Right lobe of liver (tissue), 6 donors: ENCODE data around the gene PFKFB3. TPM values are rescaled to one million over a fixed set of nuclear protein-coding genes. Genes with fewer than 3 reads are reported as not detected.

ENCODE experiments used
- ATAC-seq, 4 donors: fragments of 200-7000 bp; cut with Tn5 transposase; one replicate each; pipeline ENCODE4 v1.9.1; 2020; ENCODE audit warnings: mild to moderate bottlenecking in 4 of 4, moderate library complexity in 4 of 4
- DNase-seq, 3 donors: peaks; one replicate each; pipeline ENCODE4 v3.0.0-alpha.2; 2020
- H3K27ac ChIP-seq, 3 donors: fragments of 200-600 bp; one replicate each; pipeline ENCODE4 v1.8.0; 2022
- H3K27me3 ChIP-seq, 2 donors: fragments of 200-600 bp; one replicate each; pipeline ENCODE4 v1.8.0; 2022
- H3K36me3 ChIP-seq, 4 donors: fragments of 200-600 bp; sonication (generic) in 1 of 4; one replicate each; pipeline versions ENCODE4 v1.5.1 to v1.8.0; 2017 to 2022; ENCODE audit warnings: control low read depth in 1 of 4
- H3K4me1 ChIP-seq, 4 donors: fragments of 200-600 bp; sonication (generic) in 1 of 4; one replicate each; pipeline versions ENCODE4 v1.5.1 to v1.8.0; 2017 to 2022; ENCODE audit warnings: control low read depth in 1 of 4
- H3K4me3 ChIP-seq, 3 donors: fragments of 200-600 bp; one replicate each; pipeline ENCODE4 v1.8.0; 2022
- H3K9me3 ChIP-seq, 4 donors: fragments of 200-600 bp; sonication (generic) in 1 of 4; one replicate each; pipeline versions ENCODE4 v1.5.1 to v1.8.0; 2017 to 2022; ENCODE audit warnings: control low read depth in 1 of 4
- POLR2A ChIP-seq: fragments of 450-650 bp; IDR thresholded peaks from one replicate; pipeline ENCODE4 v1.6.1; 2017; ENCODE audit warnings: antibody characterized with exemption, mild to moderate bottlenecking
- WGBS: methylation state at CpG from one replicate; pipeline ENCODE4 v1.1.6; 2018; ENCODE audit warnings: low coverage, low lambda C conversion rate; ENCODE audit not compliant: insufficient coverage; ENCODE audit errors: missing lambda C conversion rate; 5-methylcytosine and 5-hydroxymethylcytosine counted together
- intact Hi-C, 2 donors: fragments of 100-400 bp; cut with DNase I; formaldehyde crosslinking; loops; one replicate each; pipeline versions ENCODE4 v1.11.2 to v1.14.1; 2022
- small RNA-seq, 2 experiments: library from RNA; depleted of rRNA; stranded (forward); fragments of <200 nt; gene quantifications; one replicate each; pipeline ENCODE3, GENCODE V24; 2016
- total RNA-seq, 6 experiments: library from RNA; depleted of rRNA in 2 of 6; stranded (reverse); fragments of >200 nt in 2 of 6; fragmentation: NEBNext Ultra II Directional in 3 of 6; extraction: Animal tissue kit (Norgen Biotek cat#: 25700) in 3 of 6; gene quantifications; one replicate each; pipeline versions ENCODE4 v1.1.0 to v1.2.4, GENCODE V29; 2016 to 2023
- TF ChIP-seq, protein P1 (sequence below), 4 donors: fragments of 200-600 bp in 3 of 4; fragments of 450-650 bp in 1 of 4; IDR thresholded peaks; one replicate each; pipeline versions ENCODE4 v1.5.1 to v1.8.0; 2016 to 2022; ENCODE audit warnings: antibody characterized with exemption in 4 of 4, mild to moderate bottlenecking in 2 of 4
- donor health status: DM: no; HTN: yes; CAD: no.
- donor health status: DM: no; HTN: no; CAD: no.
- donor health status: DM: no; HTN: no; CAD: no.
- donor health status: DM: no; HTN: yes; CAD: no.
- donor health status: DM: no; HTN: yes; CAD: no.

Gene PFKFB3
- total RNA-seq, 6 experiments from 2014 or later, result 6.8 to 57.8 (median 20.8) TPM

GRCh38 chr10:6299743-6300105 is 97.0 kb downstream of the PFKFB3 start:
- intact Hi-C loops, result no loop called here
- WGBS, result 73% methylated on average over 2 of the region's 2 CpGs
- ATAC-seq, result no peak
- no peaks in the 10 kb centered on the region for H3K27me3 ChIP-seq
- no peaks in the 10 kb centered on the region for H3K9me3 ChIP-seq
- no peak overlapping the region for H3K4me3 ChIP-seq
- H3K27ac ChIP-seq, result no peak overlapping the region
- TF ChIP-seq, protein P1, sequence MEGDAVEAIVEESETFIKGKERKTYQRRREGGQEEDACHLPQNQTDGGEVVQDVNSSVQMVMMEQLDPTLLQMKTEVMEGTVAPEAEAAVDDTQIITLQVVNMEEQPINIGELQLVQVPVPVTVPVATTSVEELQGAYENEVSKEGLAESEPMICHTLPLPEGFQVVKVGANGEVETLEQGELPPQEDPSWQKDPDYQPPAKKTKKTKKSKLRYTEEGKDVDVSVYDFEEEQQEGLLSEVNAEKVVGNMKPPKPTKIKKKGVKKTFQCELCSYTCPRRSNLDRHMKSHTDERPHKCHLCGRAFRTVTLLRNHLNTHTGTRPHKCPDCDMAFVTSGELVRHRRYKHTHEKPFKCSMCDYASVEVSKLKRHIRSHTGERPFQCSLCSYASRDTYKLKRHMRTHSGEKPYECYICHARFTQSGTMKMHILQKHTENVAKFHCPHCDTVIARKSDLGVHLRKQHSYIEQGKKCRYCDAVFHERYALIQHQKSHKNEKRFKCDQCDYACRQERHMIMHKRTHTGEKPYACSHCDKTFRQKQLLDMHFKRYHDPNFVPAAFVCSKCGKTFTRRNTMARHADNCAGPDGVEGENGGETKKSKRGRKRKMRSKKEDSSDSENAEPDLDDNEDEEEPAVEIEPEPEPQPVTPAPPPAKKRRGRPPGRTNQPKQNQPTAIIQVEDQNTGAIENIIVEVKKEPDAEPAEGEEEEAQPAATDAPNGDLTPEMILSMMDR (IDR thresholded peaks at IDR 0.05), result no peak
- TF ChIP-seq POLR2A, result no peak
- peak in 1 of 3 donors; percentile 12 for DNase-seq
- no peaks in the 10 kb centered on the region for H3K36me3 ChIP-seq
- H3K4me1 ChIP-seq, result no peaks in the 10 kb centered on the region

GRCh38 chr10:6300106-6300783 is 97.5 kb downstream of the PFKFB3 start:
- intact Hi-C loops, result no loop called here
- ATAC-seq (peak; percentile 20 to 72 (median 33)), DNase-seq (peak in 1 of 3 donors; percentile 36)
- Histone ChIP-seq H3K27ac (no peak overlapping the region), H3K4me3 (no peak overlapping the region), H3K4me1 (no peaks in the 10 kb centered on the region), H3K36me3 (no peaks in the 10 kb centered on the region), H3K9me3 (no peaks in the 10 kb centered on the region), H3K27me3 (no peaks in the 10 kb centered on the region)
- WGBS, result 58% methylated on average over 11 of the region's 14 CpGs
- no peak for TF ChIP-seq POLR2A
- TF ChIP-seq, protein P1 (IDR thresholded peaks at IDR 0.05), result no peak

GRCh38 chr10:6300784-6301460 is 98.2 kb downstream of the PFKFB3 start:
- H3K27me3 ChIP-seq, result no peaks in the 10 kb centered on the region
- H3K9me3 ChIP-seq, result no peaks in the 10 kb centered on the region
- ATAC-seq, result no peak
- H3K4me3 ChIP-seq, result no peak overlapping the region
- DNase-seq, result peak in 1 of 3 donors; percentile 28
- intact Hi-C loops, result no loop called here
- 69% methylated on average over 5 of the region's 5 CpGs for WGBS
- no peaks in the 10 kb centered on the region for H3K4me1 ChIP-seq
- TF ChIP-seq, protein P1 (IDR thresholded peaks at IDR 0.05), result no peak
- H3K27ac ChIP-seq, result peak overlapping the region in 1 of 3 donors; percentile 11
- no peaks in the 10 kb centered on the region for H3K36me3 ChIP-seq

GRCh38 chr10:6301488-6302075 is 98.8 kb downstream of the PFKFB3 start:
- intact Hi-C loops, result no loop called here

More at GRCh38 chr10:6301488-6302075, 98.8 kb downstream of the PFKFB3 start:
- no peaks in the 10 kb centered on the region for H3K9me3 ChIP-seq
- H3K4me3 ChIP-seq, result no peak overlapping the region
- H3K4me1 ChIP-seq, result no peaks in the 10 kb centered on the region
- ATAC-seq, result peak; percentile 24 to 77 (median 76)
- WGBS, result 40% methylated on average over 4 of the region's 7 CpGs
- TF ChIP-seq, protein P1 (IDR thresholded peaks at IDR 0.05), result no peak
- no peak for TF ChIP-seq POLR2A
- no peaks in the 10 kb centered on the region for H3K36me3 ChIP-seq
- H3K27ac ChIP-seq, result peak overlapping the region in 1 of 3 donors; percentile 11
- DNase-seq, result peak in 2 of 3 donors; percentile 44 to 46
- H3K27me3 ChIP-seq, result no peaks in the 10 kb centered on the region

Small RNAs within 50 kb of the gene (small RNA-seq; reads per million reads assigned to genes)
- gene RF00019, result 0 reads per million in 2 experiments

Other genes with a start within 250 kb of the PFKFB3 start
- gene IL15RA, start 225.4 kb upstream of the PFKFB3 start, total RNA-seq, result 10 to 100 TPM in 4 of 6 experiments, 1 to 10 TPM in 2; 6.2 to 42.7 (median 13.3) TPM
- 1 to 10 TPM in 2 of 6 experiments, under 1 TPM in 2, not detected in 2; 0.22 to 3.1 (median 0.97) TPM for gene IL2RA, start 140.6 kb upstream of the PFKFB3 start, total RNA-seq
- 10 to 100 TPM; 11.9 to 40.6 (median 28.1) TPM for gene RBM17, start 113.9 kb upstream of the PFKFB3 start, total RNA-seq